ENCODE results near the gene CLCNKB. TPM values are rescaled to one million over a fixed set of nuclear protein-coding genes. Genes with fewer than 3 reads are reported as not detected.
"Not testable (repeated sequence)": the region's sequence is repeated elsewhere in the genome, so short reads cannot be mapped to it uniquely, and the experiment has no call there.

The CLCNKB gene
- polyA plus RNA-seq, 4 donors: 1.9 to 63.6 (median 37.5) TPM

- peak; percentile 44 to 75 (median 70) for DNase-seq (ENCODE audit: low read depth in 4 of 4, low spot score in 3 of 4)
These were observed 12.3 kb downstream of the CLCNKB start for GRCh38 chr1:16055613-16056520.

GRCh38 chr1:16056521-16056912 is 12.9 kb downstream of the CLCNKB start:
- DNase-seq (ENCODE audit: low read depth in 4 of 4, low spot score in 3 of 4): not testable (repeated sequence)

- not testable (repeated sequence) for DNase-seq (ENCODE audit: low read depth in 4 of 4, low spot score in 3 of 4)
These were observed 13.8 kb downstream of the CLCNKB start for GRCh38 chr1:16057314-16057915.

GRCh38 chr1:16058394-16059120 is 15.0 kb downstream of the CLCNKB start:
- DNase-seq (ENCODE audit: low read depth in 4 of 4, low spot score in 3 of 4): not testable (repeated sequence)

- DNase-seq (ENCODE audit: low read depth in 4 of 4, low spot score in 3 of 4): no peak
These were observed 17.7 kb downstream of the CLCNKB start for GRCh38 chr1:16061266-16061665.

- DNase-seq (ENCODE audit: low read depth in 4 of 4, low spot score in 3 of 4): not testable (repeated sequence)
These were observed 18.6 kb downstream of the CLCNKB start for GRCh38 chr1:16061989-16062686.

GRCh38 chr1:16062687-16063075 is 19.1 kb downstream of the CLCNKB start:
- DNase-seq (ENCODE audit: low read depth in 4 of 4, low spot score in 3 of 4): not testable (repeated sequence)

- no peak for DNase-seq (ENCODE audit: low read depth in 4 of 4, low spot score in 3 of 4)
These were observed 19.7 kb downstream of the CLCNKB start for GRCh38 chr1:16063226-16063829.

- no peak for DNase-seq (ENCODE audit: low read depth in 4 of 4, low spot score in 3 of 4)
These were observed 20.3 kb downstream of the CLCNKB start for GRCh38 chr1:16063921-16064320.

GRCh38 chr1:16064536-16065268 is 21.1 kb downstream of the CLCNKB start:
- no peak for DNase-seq (ENCODE audit: low read depth in 4 of 4, low spot score in 3 of 4)

GRCh38 chr1:16065269-16065576 is 21.6 kb downstream of the CLCNKB start:
- no peak for DNase-seq (ENCODE audit: low read depth in 4 of 4, low spot score in 3 of 4)

GRCh38 chr1:16066245-16066644 is 22.7 kb downstream of the CLCNKB start:
- no peak for DNase-seq (ENCODE audit: low read depth in 4 of 4, low spot score in 3 of 4)

GRCh38 chr1:16067127-16067768 is 23.7 kb downstream of the CLCNKB start:
- DNase-seq (ENCODE audit: low read depth in 4 of 4, low spot score in 3 of 4): no peak

- no peak for DNase-seq (ENCODE audit: low read depth in 4 of 4, low spot score in 3 of 4)
These were observed 24.4 kb downstream of the CLCNKB start for GRCh38 chr1:16067933-16068332.

- DNase-seq (ENCODE audit: low read depth in 4 of 4, low spot score in 3 of 4): no peak
These were observed 25.0 kb downstream of the CLCNKB start for GRCh38 chr1:16068356-16069270.

- no peak for DNase-seq (ENCODE audit: low read depth in 4 of 4, low spot score in 3 of 4)
These were observed 27.2 kb downstream of the CLCNKB start for GRCh38 chr1:16070640-16071355.

- no peak for DNase-seq (ENCODE audit: low read depth in 4 of 4, low spot score in 3 of 4)
These were observed 28.0 kb downstream of the CLCNKB start for GRCh38 chr1:16071614-16072013.

GRCh38 chr1:16072095-16072494 is 28.5 kb downstream of the CLCNKB start:
- DNase-seq (ENCODE audit: low read depth in 4 of 4, low spot score in 3 of 4): no peak
